ENCODE data around the gene BCO2. TPM values are rescaled to one million over a fixed set of nuclear protein-coding genes. Genes with fewer than 3 reads are reported as not detected.

BCO2 gene
- total RNA-seq, 1 donor from 2014 or later: 3.6 TPM

- Mint-ChIP-seq H3K36me3 (ENCODE audit: insufficient read depth) (no peaks in the 10 kb centered on the region), H3K4me3 (ENCODE audit: low read depth) (no peak overlapping the region), H3K27ac (no peak overlapping the region), H3K4me1 (ENCODE audit: low read depth) (peaks cover 6% of the 10 kb centered on the region), H3K27me3 (peaks cover 4% of the 10 kb centered on the region), H3K9me3 (ENCODE audit: low read depth) (no peaks in the 10 kb centered on the region)
- DNase-seq (ENCODE audit: low spot score, unreplicated experiment): no peak
- TF ChIP-seq, protein P1, sequence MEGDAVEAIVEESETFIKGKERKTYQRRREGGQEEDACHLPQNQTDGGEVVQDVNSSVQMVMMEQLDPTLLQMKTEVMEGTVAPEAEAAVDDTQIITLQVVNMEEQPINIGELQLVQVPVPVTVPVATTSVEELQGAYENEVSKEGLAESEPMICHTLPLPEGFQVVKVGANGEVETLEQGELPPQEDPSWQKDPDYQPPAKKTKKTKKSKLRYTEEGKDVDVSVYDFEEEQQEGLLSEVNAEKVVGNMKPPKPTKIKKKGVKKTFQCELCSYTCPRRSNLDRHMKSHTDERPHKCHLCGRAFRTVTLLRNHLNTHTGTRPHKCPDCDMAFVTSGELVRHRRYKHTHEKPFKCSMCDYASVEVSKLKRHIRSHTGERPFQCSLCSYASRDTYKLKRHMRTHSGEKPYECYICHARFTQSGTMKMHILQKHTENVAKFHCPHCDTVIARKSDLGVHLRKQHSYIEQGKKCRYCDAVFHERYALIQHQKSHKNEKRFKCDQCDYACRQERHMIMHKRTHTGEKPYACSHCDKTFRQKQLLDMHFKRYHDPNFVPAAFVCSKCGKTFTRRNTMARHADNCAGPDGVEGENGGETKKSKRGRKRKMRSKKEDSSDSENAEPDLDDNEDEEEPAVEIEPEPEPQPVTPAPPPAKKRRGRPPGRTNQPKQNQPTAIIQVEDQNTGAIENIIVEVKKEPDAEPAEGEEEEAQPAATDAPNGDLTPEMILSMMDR (IDR thresholded peaks at IDR 0.05; ENCODE audit: unreplicated experiment): no peak
These were observed 38.4 kb downstream of the BCO2 start for GRCh38 chr11:112213753-112214152.

- Mint-ChIP-seq H3K4me1 (ENCODE audit: low read depth) (peaks cover 6% of the 10 kb centered on the region), H3K4me3 (ENCODE audit: low read depth) (no peak overlapping the region), H3K36me3 (ENCODE audit: insufficient read depth) (no peaks in the 10 kb centered on the region), H3K27ac (no peak overlapping the region), H3K27me3 (no peaks in the 10 kb centered on the region), H3K9me3 (ENCODE audit: low read depth) (no peaks in the 10 kb centered on the region)
- TF ChIP-seq, protein P1 (IDR thresholded peaks at IDR 0.05; ENCODE audit: unreplicated experiment): no peak
- no peak for DNase-seq (ENCODE audit: low spot score, unreplicated experiment)
These were observed 40.3 kb downstream of the BCO2 start for GRCh38 chr11:112215621-112216020.

GRCh38 chr11:112216561-112217105 lies 41.3 kb downstream of the BCO2 start:
- Mint-ChIP-seq H3K4me1 (ENCODE audit: low read depth) (peaks cover 6% of the 10 kb centered on the region), H3K9me3 (ENCODE audit: low read depth) (no peaks in the 10 kb centered on the region), H3K27ac (no peak overlapping the region), H3K4me3 (ENCODE audit: low read depth) (no peak overlapping the region), H3K36me3 (ENCODE audit: insufficient read depth) (no peaks in the 10 kb centered on the region), H3K27me3 (no peaks in the 10 kb centered on the region)
- TF ChIP-seq, protein P1 (IDR thresholded peaks at IDR 0.05; ENCODE audit: unreplicated experiment): no peak
- no peak for DNase-seq (ENCODE audit: low spot score, unreplicated experiment)

DNA sequence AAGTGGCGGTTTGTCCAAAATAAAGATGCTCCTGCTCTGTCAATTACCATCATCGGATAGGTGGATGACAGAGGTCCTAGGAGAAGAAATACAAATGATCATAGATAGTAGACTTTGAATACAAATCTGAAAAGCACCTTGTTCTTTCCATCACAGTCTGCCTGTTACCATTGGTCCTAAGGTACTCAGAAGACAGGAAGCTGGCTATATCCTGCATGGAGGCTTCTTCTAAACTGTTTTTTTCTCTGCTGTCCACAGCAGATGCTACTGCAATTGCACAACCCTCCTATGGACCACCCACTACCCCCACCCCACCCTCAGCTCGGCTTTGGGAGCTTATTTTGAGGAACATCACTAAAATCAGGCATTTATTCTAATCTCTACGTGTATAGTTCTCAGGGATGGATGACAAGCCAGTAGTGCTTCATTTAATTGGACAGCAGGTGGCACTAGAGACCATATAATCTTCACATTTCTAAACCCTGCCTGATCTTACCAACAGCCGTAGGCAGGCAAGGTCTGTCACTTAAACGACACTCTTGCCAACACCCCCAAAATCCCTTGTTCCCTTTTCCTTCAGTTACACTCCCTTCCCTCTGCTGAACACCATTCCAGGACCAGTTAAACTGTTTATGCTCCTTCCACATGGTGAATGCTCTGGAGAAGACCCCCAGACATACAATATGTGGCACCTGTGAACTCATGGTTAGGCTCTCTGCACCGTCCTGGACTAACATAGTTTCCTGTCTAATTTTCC lies 44.3 kb downstream of the BCO2 start:
- DNase-seq (ENCODE audit: low spot score, unreplicated experiment): peak; percentile 20
- H3K9me3 Mint-ChIP-seq (ENCODE audit: low read depth): no peaks in the 10 kb centered on the region
- peaks cover 3% of the 10 kb centered on the region for H3K27me3 Mint-ChIP-seq
- TF ChIP-seq, protein P1 (IDR thresholded peaks at IDR 0.05; ENCODE audit: unreplicated experiment): peak; percentile 82
- H3K36me3 Mint-ChIP-seq (ENCODE audit: insufficient read depth): no peaks in the 10 kb centered on the region
- H3K4me1 Mint-ChIP-seq (ENCODE audit: low read depth): peaks cover 6% of the 10 kb centered on the region
- no peak overlapping the region for H3K27ac Mint-ChIP-seq
- H3K4me3 Mint-ChIP-seq (ENCODE audit: low read depth): no peak overlapping the region

DNA sequence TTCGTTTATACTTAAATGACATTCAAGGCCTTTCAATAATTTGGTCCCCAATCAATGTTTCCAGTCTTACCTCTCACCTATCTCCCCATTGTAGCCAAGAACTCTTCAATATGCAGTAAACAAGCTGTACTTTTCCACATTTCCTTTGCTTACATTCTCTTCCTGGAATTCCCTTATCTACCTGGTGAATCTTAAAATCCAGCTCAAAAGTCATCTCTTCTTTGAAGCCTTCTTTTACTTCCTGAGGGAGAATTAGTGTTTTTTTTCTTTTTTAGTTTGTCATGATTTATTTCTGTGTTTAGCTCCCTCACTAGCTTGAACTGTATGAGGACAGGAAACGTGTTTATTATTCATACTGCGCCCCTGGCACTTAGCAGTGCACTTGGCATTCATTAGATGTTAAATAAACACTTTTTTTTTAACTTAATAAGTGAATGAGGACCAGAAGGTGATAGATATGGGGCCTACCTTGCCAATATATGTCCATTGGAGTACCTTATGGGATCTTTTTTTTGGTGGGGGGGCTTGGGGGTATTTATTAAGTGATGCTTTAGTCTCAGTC lies 46.0 kb downstream of the BCO2 start:
- Mint-ChIP-seq H3K4me3 (ENCODE audit: low read depth) (no peak overlapping the region), H3K27me3 (peaks cover 3% of the 10 kb centered on the region), H3K4me1 (ENCODE audit: low read depth) (peaks cover 4% of the 10 kb centered on the region), H3K9me3 (ENCODE audit: low read depth) (no peaks in the 10 kb centered on the region), H3K36me3 (ENCODE audit: insufficient read depth) (no peaks in the 10 kb centered on the region), H3K27ac (no peak overlapping the region)
- DNase-seq (ENCODE audit: low spot score, unreplicated experiment): no peak
- TF ChIP-seq, protein P1 (IDR thresholded peaks at IDR 0.05; ENCODE audit: unreplicated experiment): no peak
